Measurements from ENCODE around the gene MIA. TPM values are rescaled to one million over a fixed set of nuclear protein-coding genes. Genes with fewer than 3 reads are reported as not detected.

Gene MIA
- total RNA-seq, 1 experiment from 2014 or later: 49.3 TPM

GRCh38 chr19:40807147-40808020 is 32.1 kb downstream of the MIA start:
- BruUV-seq (replicated peaks): no TSS peak
- H3K27me3 Mint-ChIP-seq (ENCODE audit: unreplicated experiment): no peaks in the 10 kb centered on the region
- H3K4me3 Mint-ChIP-seq (ENCODE audit: low read depth, unreplicated experiment): peak overlapping the region; percentile 7
- CTCF ChIA-PET: interaction anchor here (1.0 kb wide), 2 partner anchors 29 to 83 kb away, joined by 3 to 4 read pairs; partner anchors contain the start of gene RAB4B
- peak; percentile 41 for TF ChIP-seq CTCF (IDR thresholded peaks at IDR 0.05; ENCODE audit: unreplicated experiment)
- H3K27ac Mint-ChIP-seq (ENCODE audit: unreplicated experiment): peak overlapping the region; percentile 72
- H3K36me3 Mint-ChIP-seq (ENCODE audit: insufficient read depth, unreplicated experiment): peaks cover 91% of the 10 kb centered on the region
- DNase-seq: peak; percentile 78
- H3K4me1 Mint-ChIP-seq (ENCODE audit: low read depth, unreplicated experiment): peaks cover 70% of the 10 kb centered on the region
- intact Hi-C loops (cut with micrococcal nuclease; ENCODE audit: unreplicated experiment): loop anchor here (5.0 kb wide), 1 partner anchor 145 kb away; no protein-coding TSS in a partner anchor
- no peaks in the 10 kb centered on the region for H3K9me3 Mint-ChIP-seq (ENCODE audit: low read depth, unreplicated experiment)

- Mint-ChIP-seq H3K4me1 (ENCODE audit: low read depth, unreplicated experiment) (peaks cover 69% of the 10 kb centered on the region), H3K27me3 (ENCODE audit: unreplicated experiment) (no peaks in the 10 kb centered on the region), H3K4me3 (ENCODE audit: low read depth, unreplicated experiment) (peak overlapping the region; percentile 7), H3K9me3 (ENCODE audit: low read depth, unreplicated experiment) (no peaks in the 10 kb centered on the region), H3K27ac (ENCODE audit: unreplicated experiment) (peak overlapping the region; percentile 72), H3K36me3 (ENCODE audit: insufficient read depth, unreplicated experiment) (peaks cover 91% of the 10 kb centered on the region)
- CTCF ChIA-PET: interaction anchor here (1.0 kb wide), 2 partner anchors 30 to 82 kb away, joined by 3 to 4 read pairs; partner anchors contain the start of gene RAB4B
- no TSS peak for BruUV-seq (replicated peaks)
- no peak for DNase-seq
- intact Hi-C loops (cut with micrococcal nuclease; ENCODE audit: unreplicated experiment): loop anchor here (5.0 kb wide), 1 partner anchor 146 kb away; no protein-coding TSS in a partner anchor
- no peak for TF ChIP-seq CTCF (IDR thresholded peaks at IDR 0.05; ENCODE audit: unreplicated experiment)
Observed at GRCh38 chr19:40808021-40808325, 32.7 kb downstream of the MIA start.

- peaks cover 87% of the 10 kb centered on the region for H3K36me3 Mint-ChIP-seq (ENCODE audit: insufficient read depth, unreplicated experiment)
- no TSS peak for BruUV-seq (replicated peaks)
- H3K4me1 Mint-ChIP-seq (ENCODE audit: low read depth, unreplicated experiment): peaks cover 68% of the 10 kb centered on the region
- CTCF ChIA-PET: no interaction called here
- H3K9me3 Mint-ChIP-seq (ENCODE audit: low read depth, unreplicated experiment): no peaks in the 10 kb centered on the region
- no peak overlapping the region for H3K4me3 Mint-ChIP-seq (ENCODE audit: low read depth, unreplicated experiment)
- TF ChIP-seq CTCF (IDR thresholded peaks at IDR 0.05; ENCODE audit: unreplicated experiment): no peak
- intact Hi-C loops (cut with micrococcal nuclease; ENCODE audit: unreplicated experiment): loop anchor here (5.0 kb wide), 1 partner anchor 146 kb away; no protein-coding TSS in a partner anchor
- H3K27ac Mint-ChIP-seq (ENCODE audit: unreplicated experiment): no peak overlapping the region
- DNase-seq: no peak
- peaks cover 4% of the 10 kb centered on the region for H3K27me3 Mint-ChIP-seq (ENCODE audit: unreplicated experiment)
Observed at GRCh38 chr19:40808497-40808896, 33.2 kb downstream of the MIA start.

- no peak for DNase-seq
- intact Hi-C loops (cut with micrococcal nuclease; ENCODE audit: unreplicated experiment): loop anchor here (5.0 kb wide), 1 partner anchor 147 kb away; no protein-coding TSS in a partner anchor
- BruUV-seq (replicated peaks): no TSS peak
- CTCF ChIA-PET: no interaction called here
- no peak for TF ChIP-seq CTCF (IDR thresholded peaks at IDR 0.05; ENCODE audit: unreplicated experiment)
- H3K27me3 Mint-ChIP-seq (ENCODE audit: unreplicated experiment): peaks cover 14% of the 10 kb centered on the region
- H3K9me3 Mint-ChIP-seq (ENCODE audit: low read depth, unreplicated experiment): no peaks in the 10 kb centered on the region
- H3K36me3 Mint-ChIP-seq (ENCODE audit: insufficient read depth, unreplicated experiment): peaks cover 82% of the 10 kb centered on the region
- H3K4me3 Mint-ChIP-seq (ENCODE audit: low read depth, unreplicated experiment): peak overlapping the region; percentile 73
- no peak overlapping the region for H3K27ac Mint-ChIP-seq (ENCODE audit: unreplicated experiment)
- H3K4me1 Mint-ChIP-seq (ENCODE audit: low read depth, unreplicated experiment): peaks cover 57% of the 10 kb centered on the region
Observed at GRCh38 chr19:40809358-40810086, 34.2 kb downstream of the MIA start.

Measured in Calu3 (cell line).